T-helper 9 cell (primary cell): ENCODE data around the gene EFCAB6.

Experiments
- DNase-seq: peaks from one replicate; pipeline ENCODE4 v3.0.0-alpha.2; 2020

EFCAB6 gene

DNA sequence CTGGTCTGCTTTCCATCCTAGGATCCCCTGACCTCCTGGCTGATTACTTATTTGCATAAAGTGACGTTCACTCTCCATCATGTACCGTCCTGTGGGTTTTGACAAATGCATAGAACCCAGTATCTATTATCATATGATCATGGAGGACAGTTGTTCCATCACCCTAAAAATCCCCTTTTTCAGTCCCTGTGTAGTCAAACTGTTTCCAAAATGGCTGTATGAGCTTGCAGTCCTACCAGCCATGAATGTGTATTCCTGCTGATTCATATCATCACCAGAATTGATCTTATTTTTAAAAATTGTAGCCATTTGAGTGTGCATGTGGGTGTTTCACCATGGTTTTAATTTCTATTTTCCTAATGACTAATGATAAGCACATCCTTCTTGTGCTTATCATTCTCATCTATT lies 291.5 kb downstream of the EFCAB6 start:
- no peak for DNase-seq

- no peak for DNase-seq
Observed at GRCh38 chr22:43516996-43517635, 295.0 kb downstream of the EFCAB6 start.

GRCh38 chr22:43516386-43516785 lies 295.7 kb downstream of the EFCAB6 start:
- no peak for DNase-seq

GRCh38 chr22:43515902-43516301 lies 296.2 kb downstream of the EFCAB6 start:
- no peak for DNase-seq

DNA sequence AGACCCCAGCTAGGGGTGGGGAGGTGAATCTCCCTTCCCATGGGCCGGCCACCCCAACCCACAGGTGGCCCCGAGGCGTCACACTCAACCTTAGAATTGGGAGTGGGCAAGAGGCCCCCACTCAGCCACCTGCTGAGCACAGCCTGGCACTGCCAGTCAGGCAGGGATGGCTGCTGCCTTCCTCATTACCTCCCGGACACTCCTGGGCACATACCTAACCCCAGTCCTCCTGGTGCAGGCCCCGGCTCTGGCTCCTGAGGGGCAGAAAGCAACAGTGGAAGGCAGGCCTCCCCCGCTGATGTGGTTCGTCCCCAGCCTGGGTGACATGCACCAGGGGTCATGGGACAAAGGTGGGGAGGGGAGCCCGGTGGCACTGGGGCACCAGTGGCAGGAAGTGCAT lies 296.7 kb downstream of the EFCAB6 start:
- DNase-seq = no peak

DNA sequence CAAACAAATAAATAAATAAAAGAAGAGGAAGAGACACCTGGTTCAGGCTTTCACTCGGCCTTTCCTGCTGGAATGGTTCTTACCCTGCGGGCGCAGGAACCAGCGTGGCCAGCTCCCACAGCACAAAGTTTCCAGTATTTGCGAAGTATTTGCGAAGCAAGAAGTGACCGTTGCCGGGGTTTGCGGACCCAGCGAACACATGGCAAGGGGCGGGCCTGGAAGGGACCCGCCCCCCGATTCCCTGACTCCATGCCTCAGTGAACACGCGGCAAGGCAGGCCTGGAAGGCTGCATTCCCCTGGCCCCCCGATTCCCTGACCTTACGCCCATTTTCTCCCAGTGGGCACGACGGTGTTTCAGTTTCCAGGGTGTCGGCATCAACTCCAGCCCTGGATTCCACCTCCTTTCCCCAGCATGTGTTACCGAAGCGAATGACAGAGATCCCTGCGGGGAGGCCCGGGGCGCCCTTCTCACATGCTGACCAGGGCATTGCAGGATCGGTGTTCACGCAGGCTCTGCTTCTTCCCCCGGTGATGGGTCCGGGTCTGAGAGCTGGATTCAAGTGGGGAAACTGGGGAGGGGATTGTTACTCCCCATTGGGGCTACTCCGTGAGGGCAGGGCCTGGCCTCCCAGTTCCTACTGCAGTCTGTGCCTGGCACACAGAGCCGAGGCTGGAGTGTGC lies 297.5 kb downstream of the EFCAB6 start:
- DNase-seq = no peak

DNA sequence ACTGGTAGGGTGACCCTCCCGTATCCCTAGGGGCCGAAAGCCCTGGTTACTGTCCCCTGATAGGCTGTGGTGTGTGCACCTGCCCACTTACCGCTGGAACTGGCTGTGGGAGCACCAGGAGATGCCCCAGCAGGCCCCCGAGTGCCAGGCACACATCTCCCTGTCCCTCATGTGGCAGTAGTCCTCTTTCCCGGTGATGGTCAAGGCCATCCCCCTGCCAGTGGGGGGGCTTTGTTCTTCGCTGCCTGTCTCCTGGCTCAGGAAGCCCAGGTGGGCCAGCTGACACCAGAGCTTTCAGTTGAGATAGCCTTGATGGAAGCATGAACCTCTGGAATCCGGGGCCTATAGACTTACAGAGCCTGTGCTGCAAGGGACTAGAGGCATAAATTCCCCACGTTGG lies 299.8 kb downstream of the EFCAB6 start:
- no peak for DNase-seq

- DNase-seq = no peak
Observed at GRCh38 chr22:43511276-43511910, 300.7 kb downstream of the EFCAB6 start.

DNA sequence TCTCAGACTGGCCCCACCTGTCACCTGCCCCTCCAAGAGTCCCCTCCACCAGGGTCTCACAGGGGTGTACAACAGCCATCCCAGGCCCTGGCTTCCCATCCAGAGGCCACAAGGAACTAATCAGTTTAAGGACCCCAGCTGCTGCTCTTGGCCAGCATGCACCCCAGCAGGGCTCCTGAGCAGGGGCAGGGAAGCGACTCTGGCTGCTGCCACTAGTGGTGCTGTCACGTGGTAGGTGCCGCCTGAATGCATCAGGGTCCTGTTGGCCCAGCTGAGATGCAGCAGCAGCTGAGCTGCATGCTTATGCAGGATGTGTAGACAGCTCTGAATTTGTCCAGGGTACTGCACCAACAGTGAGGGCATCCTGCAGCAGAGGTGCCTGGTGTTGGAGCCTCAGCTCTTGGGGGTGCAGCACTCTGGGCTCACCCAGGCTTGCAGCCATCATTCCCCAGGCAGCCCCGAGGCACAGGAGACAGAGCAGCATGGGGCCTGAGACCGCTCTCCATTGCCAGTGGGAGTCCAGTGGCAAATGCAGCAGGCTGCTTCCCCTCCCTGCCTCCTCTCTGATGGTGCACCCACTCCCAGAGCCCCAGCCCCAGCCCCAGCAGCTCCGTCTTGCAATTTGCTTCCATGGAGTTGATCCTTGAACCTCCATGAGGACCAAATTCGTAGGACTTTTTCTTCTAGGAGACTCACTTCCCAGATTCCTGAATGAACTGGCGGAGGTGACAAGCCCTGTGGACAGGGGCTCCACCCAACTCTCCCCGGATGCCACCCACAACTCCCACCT lies 301.6 kb downstream of the EFCAB6 start:
- no peak for DNase-seq

DNA sequence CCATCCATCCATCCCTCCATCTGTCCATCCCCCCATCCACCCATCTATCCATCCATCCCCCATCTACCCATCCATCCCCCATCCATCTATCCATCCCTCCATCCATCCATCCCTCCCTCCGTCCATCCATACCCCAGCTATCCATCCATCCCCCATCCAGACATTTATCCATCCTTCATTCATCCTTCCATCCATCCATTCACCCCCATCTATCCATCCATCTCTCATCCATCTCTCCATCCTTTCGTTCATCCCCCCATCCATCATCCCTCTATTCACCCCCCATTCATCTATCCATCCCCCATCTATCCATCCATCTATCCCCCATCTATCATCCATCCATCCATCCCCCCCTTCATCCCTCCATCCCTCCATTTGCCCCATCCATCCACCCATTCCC lies 302.8 kb downstream of the EFCAB6 start:
- no peak for DNase-seq

DNA sequence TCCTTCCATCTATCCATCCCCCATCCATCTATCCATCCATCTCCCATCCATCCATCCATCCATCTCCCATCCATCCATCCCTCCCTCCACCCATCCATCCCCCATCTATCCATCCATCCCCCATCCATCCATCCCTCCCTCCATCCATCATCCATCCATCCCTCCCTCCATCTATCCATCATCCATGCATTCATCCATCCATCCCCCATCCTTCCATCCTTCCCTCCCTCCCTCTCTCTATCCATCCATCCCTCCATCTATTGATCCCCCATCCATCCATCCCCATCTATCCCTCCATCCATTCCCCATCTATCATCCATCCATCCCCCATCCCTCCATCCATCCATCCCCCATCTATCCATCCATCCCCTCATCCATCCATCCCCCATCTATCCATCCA lies 303.6 kb downstream of the EFCAB6 start:
- no peak for DNase-seq

GRCh38 chr22:43507235-43507634 lies 304.9 kb downstream of the EFCAB6 start:
- no peak for DNase-seq

DNA sequence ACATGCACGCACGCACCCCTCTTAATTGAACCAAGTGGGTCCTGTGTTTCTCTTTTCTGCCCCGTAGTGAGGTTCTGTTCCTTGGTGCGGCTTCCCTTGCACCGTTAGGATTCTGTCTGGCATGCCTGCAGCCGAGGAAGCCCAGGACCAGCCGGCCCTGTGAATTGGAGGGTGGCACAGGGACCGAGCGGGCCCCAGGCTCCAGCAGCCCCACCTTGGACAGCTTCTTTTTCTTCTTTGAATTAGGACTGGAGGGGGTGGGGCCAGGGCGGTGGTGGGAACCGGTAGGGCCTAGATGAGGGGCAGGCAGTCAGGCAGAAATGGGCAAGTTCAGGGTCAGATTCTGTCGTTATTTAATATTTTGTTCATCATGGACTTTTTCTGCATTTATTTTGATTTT lies 305.6 kb downstream of the EFCAB6 start:
- DNase-seq = no peak

DNA sequence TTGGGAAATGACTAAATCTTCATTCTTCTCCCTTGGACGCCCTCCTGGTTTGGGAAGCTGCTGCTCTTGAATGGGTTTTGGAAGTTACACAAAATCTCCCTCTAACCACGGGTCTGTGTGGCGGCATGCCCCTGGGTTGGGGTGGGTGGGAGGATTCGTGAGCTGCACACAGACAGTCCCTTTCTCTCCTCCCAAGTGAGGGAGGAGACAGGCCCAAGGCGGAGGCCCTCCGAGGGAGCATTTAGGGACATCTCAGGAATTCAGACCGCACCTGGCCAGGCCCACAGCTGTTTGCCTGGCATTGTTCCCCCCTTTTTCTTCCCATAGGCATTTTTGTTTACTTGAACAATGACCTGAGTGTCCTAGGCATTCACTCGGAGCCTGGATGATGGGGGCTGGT lies 306.2 kb downstream of the EFCAB6 start:
- no peak for DNase-seq

DNA sequence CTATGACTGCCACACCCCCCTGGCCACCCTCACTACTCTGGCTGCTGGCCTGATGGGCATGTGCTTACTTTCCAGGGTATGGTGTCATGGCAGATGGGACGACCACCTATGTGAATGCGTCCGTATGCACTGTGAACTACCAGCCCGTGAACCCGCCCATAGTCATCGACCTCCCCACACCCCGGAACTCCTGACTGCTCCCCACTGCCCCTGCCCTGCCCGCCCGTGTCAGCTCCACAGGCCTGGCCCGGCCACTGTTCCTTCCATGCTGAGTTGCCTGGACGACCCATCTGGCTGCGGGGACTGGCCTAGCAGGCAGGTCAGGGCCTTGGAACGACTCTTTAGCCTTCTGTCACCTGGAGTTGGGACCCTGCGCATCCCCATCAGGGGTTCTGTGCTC lies 306.7 kb downstream of the EFCAB6 start:
- DNase-seq = no peak

- DNase-seq = no peak
Observed at GRCh38 chr22:43504666-43505261, 307.3 kb downstream of the EFCAB6 start.

- no peak for DNase-seq
Observed at GRCh38 chr22:43504068-43504467, 308.0 kb downstream of the EFCAB6 start.

GRCh38 chr22:43502306-43502874 lies 309.7 kb downstream of the EFCAB6 start:
- no peak for DNase-seq

- DNase-seq = no peak
Observed at GRCh38 chr22:43501878-43502277, 310.2 kb downstream of the EFCAB6 start.

- no peak for DNase-seq
Observed at GRCh38 chr22:43500792-43501785, 311.0 kb downstream of the EFCAB6 start.

GRCh38 chr22:43498856-43499253 lies 313.2 kb downstream of the EFCAB6 start:
- no peak for DNase-seq
